GM23338 (cell line): ENCODE data around the gene PDE7B. TPM values are rescaled to one million over a fixed set of nuclear protein-coding genes. Genes with fewer than 3 reads are reported as not detected.

Experiments used
- ATAC-seq: fragments of 200-7000 bp; cut with Tn5 transposase; 3 replicates; pipeline ENCODE4 v1.9.1; 2020
- DNase-seq: peaks from one replicate; pipeline ENCODE4 v3.0.0-alpha.2; 2015; ENCODE audit warnings: low spot score
- H2AFZ ChIP-seq: fragments of 200-600 bp; sonication (generic); 2 replicates; pipeline ENCODE4 v1.8.0; 2016; ENCODE audit warnings: antibody characterized with exemption, mild to moderate bottlenecking, moderate library complexity
- H3F3A ChIP-seq: fragments of 200-600 bp; sonication (generic); replicated peaks from 2 replicates; pipeline ENCODE4 v1.8.0; 2017; ENCODE audit warnings: antibody characterized with exemption, mixed run types, low read depth
- H3K27ac ChIP-seq: fragments of 200-600 bp; sonication (generic); 2 replicates; pipeline ENCODE4 v1.6.1; 2016; ENCODE audit warnings: low read depth
- H3K27me3 ChIP-seq: fragments of 200-600 bp; sonication (generic); 2 replicates; pipeline ENCODE4 v1.8.0; 2016; ENCODE audit warnings: mild to moderate bottlenecking, mixed run types, moderate library complexity; ENCODE audit not compliant: insufficient read depth
- H3K36me3 ChIP-seq: fragments of 200-600 bp; sonication (generic); 2 replicates; pipeline ENCODE4 v1.8.0; 2016; ENCODE audit warnings: mild to moderate bottlenecking; ENCODE audit not compliant: insufficient read depth
- H3K4me1 ChIP-seq: fragments of 200-600 bp; sonication (generic); 2 replicates; pipeline ENCODE4 v1.8.0; 2016; ENCODE audit warnings: mild to moderate bottlenecking, moderate library complexity; ENCODE audit not compliant: insufficient read depth
- H3K4me2 ChIP-seq: fragments of 200-600 bp; sonication (generic); 2 replicates; pipeline ENCODE4 v1.7.1; 2017; ENCODE audit warnings: mixed run types
- H3K4me3 ChIP-seq: fragments of 200-600 bp; sonication (generic); 2 replicates; pipeline ENCODE4 v1.6.1; 2016; ENCODE audit warnings: mixed run types
- H3K79me2 ChIP-seq: fragments of 200-600 bp; sonication (generic); replicated peaks from 2 replicates; pipeline ENCODE4 v1.8.0; 2017; ENCODE audit warnings: mild to moderate bottlenecking; ENCODE audit not compliant: insufficient read depth
- H3K9me2 ChIP-seq: fragments of 200-600 bp; sonication (generic); 2 replicates; pipeline ENCODE4 v1.8.0; 2017; ENCODE audit not compliant: insufficient read depth
- H4K20me1 ChIP-seq: fragments of 200-600 bp; sonication (generic); replicated peaks from 2 replicates; pipeline ENCODE4 v1.8.0; 2017; ENCODE audit warnings: mild to moderate bottlenecking; ENCODE audit not compliant: insufficient read depth
- H3K27ac Mint-ChIP-seq: 2 replicates; pipeline ENCODE4 v1.8.0; 2020; ENCODE audit warnings: inconsistent platforms, mild to moderate bottlenecking, moderate library complexity, mixed read lengths
- H3K27me3 Mint-ChIP-seq: 3 replicates; pipeline ENCODE4 v1.8.0; 2022; ENCODE audit warnings: low read depth, mild to moderate bottlenecking, moderate library complexity, mixed read lengths, inconsistent platforms; ENCODE audit not compliant: insufficient read depth, poor library complexity
- H3K36me3 Mint-ChIP-seq: 3 replicates; pipeline ENCODE4 v1.8.0; 2021; ENCODE audit warnings: low read depth, mild to moderate bottlenecking, inconsistent platforms, moderate library complexity, mixed read lengths
- H3K4me1 Mint-ChIP-seq: 3 replicates; pipeline ENCODE4 v1.8.0; 2020; ENCODE audit warnings: mild to moderate bottlenecking, inconsistent platforms, mixed read lengths
- H3K4me3 Mint-ChIP-seq: 3 replicates; pipeline ENCODE4 v1.8.0; 2021; ENCODE audit warnings: moderate library complexity, mild to moderate bottlenecking, inconsistent platforms, mixed read lengths
- H3K9me3 Mint-ChIP-seq: 3 replicates; pipeline ENCODE4 v1.8.0; 2020; ENCODE audit warnings: moderate library complexity, mild to moderate bottlenecking, inconsistent platforms, mixed read lengths
- EZH2phosphoT487 ChIP-seq: fragments of 200-600 bp; sonication (generic); IDR thresholded peaks from one replicate; pipeline ENCODE4 v1.8.1; 2018; ENCODE audit warnings: antibody characterized with exemption; ENCODE audit not compliant: unreplicated experiment
- JUNB ChIP-seq: IDR thresholded peaks from one replicate; pipeline ENCODE4 v1.6.1; 2016; ENCODE audit warnings: antibody characterized with exemption; ENCODE audit not compliant: unreplicated experiment
- NANOG ChIP-seq: IDR thresholded peaks from 2 replicates; pipeline ENCODE4 v1.6.1; 2016; ENCODE audit warnings: antibody characterized with exemption, borderline replicate concordance
- POLR2AphosphoS5 ChIP-seq: IDR thresholded peaks from 2 replicates; pipeline ENCODE4 v1.6.1; 2016; ENCODE audit warnings: antibody characterized with exemption, low read depth
- STAT1 ChIP-seq: IDR thresholded peaks from one replicate; pipeline ENCODE4 v1.6.1; 2016; ENCODE audit warnings: antibody characterized with exemption; ENCODE audit not compliant: unreplicated experiment
- ZNF331 ChIP-seq: fragments of 250-450 bp; sonication (Bioruptor Pico); IDR thresholded peaks from 2 replicates; pipeline ENCODE4 v1.5.0; 2020; ENCODE audit warnings: low read depth, mild to moderate bottlenecking, moderate library complexity
- ZNF462 ChIP-seq: fragments of 250-450 bp; sonication (Bioruptor Pico); IDR thresholded peaks from 2 replicates; pipeline ENCODE4 v1.5.0; 2020; ENCODE audit warnings: mild to moderate bottlenecking, moderate library complexity
- polyA plus RNA-seq: library from polyadenylated mRNA; unstranded; fragments of >200 nt; fragmentation: Nextera tagmentation; extraction: Ambion mirVana; gene quantifications from 2 replicates; pipeline ENCODE4 v1.2.1, GENCODE V29; 2016
- total RNA-seq: library from RNA; depleted of rRNA; stranded (reverse); fragments of >200 nt; shearing (Covaris generic); gene quantifications from 2 replicates; pipeline ENCODE4 v1.2.3, GENCODE V29; 2014

The PDE7B gene
- total and polyA plus RNA-seq, 2 experiments from 2014 or later: 0.07 TPM; not detected in 1

GRCh38 chr6:136230219-136230853, 378.8 kb downstream of the PDE7B start:
- Mint-ChIP-seq H3K4me3 (no peak overlapping the region), H3K9me3 (no peaks in the 10 kb centered on the region), H3K36me3 (peaks cover 8% of the 10 kb centered on the region; the same call in 1 of the 3 replicates), H3K27me3 (peaks cover 1% of the 10 kb centered on the region), H3K27ac (no peak overlapping the region), H3K4me1 (no peaks in the 10 kb centered on the region; the same call in 2 of the 3 replicates)
- H3K9me2 ChIP-seq: no peaks in the 10 kb centered on the region
- H3K36me3 ChIP-seq: 0 out of 2 replicates have a peak, but pooled peaks cover 5% of the 10 kb centered on the region
- H2AFZ ChIP-seq: no peak overlapping the region
- H3F3A ChIP-seq: no peaks in the 10 kb centered on the region
- no peak for TF ChIP-seq STAT1
- no peak for TF ChIP-seq POLR2AphosphoS5
- TF ChIP-seq EZH2phosphoT487: no peak
- no peak for TF ChIP-seq ZNF331 (CRISPR knock-in tag)
- TF ChIP-seq JUNB: no peak
- TF ChIP-seq NANOG: no peak
- TF ChIP-seq ZNF462: no peak
- no peak overlapping the region for H3K4me3 ChIP-seq
- H3K27ac ChIP-seq: no peak overlapping the region
- H3K4me1 ChIP-seq: no peaks in the 10 kb centered on the region
- no peak overlapping the region for H3K4me2 ChIP-seq
- H3K27me3 ChIP-seq: no peaks in the 10 kb centered on the region
- no peaks in the 10 kb centered on the region for H3K79me2 ChIP-seq
- ATAC-seq (no peak), DNase-seq (no peak)
- H4K20me1 ChIP-seq: no peaks in the 10 kb centered on the region
